ENCODE data around the gene ZNF775.

Gene ZNF775

DNA sequence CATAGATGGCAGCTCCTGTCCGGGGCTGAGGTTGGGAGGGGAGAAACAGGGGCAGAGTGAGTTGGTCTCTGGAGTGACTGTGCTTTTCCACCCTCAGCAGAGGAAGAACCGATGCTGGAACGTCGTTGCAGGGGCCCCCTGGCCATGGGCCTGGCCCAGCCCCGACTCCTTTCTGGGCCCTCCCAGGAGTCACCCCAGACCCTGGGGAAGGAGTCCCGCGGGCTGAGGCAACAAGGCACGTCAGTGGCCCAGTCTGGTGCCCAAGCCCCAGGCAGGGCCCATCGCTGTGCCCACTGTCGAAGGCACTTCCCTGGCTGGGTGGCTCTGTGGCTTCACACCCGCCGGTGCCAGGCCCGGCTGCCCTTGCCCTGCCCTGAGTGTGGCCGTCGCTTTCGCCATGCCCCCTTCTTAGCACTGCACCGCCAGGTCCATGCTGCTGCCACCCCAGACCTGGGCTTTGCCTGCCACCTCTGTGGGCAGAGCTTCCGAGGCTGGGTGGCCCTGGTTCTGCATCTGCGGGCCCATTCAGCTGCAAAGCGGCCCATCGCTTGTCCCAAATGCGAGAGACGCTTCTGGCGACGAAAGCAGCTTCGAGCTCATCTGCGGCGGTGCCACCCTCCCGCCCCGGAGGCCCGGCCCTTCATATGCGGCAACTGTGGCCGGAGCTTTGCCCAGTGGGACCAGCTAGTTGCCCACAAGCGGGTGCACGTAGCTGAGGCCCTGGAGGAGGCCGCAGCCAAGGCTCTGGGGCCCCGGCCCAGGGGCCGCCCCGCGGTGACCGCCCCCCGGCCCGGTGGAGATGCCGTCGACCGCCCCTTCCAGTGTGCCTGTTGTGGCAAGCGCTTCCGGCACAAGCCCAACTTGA, 7.8 kb upstream of the ZNF775 start:
- DNase-seq (ENCODE audit: low spot score), result no peak
- in situ Hi-C loops (cut with MboI; ENCODE audit: low pct_unique_long_range_greater_than_20kb, low sequenced_read_pairs, unreplicated experiment), result no loop called here
- TF ChIP-seq, protein P1, sequence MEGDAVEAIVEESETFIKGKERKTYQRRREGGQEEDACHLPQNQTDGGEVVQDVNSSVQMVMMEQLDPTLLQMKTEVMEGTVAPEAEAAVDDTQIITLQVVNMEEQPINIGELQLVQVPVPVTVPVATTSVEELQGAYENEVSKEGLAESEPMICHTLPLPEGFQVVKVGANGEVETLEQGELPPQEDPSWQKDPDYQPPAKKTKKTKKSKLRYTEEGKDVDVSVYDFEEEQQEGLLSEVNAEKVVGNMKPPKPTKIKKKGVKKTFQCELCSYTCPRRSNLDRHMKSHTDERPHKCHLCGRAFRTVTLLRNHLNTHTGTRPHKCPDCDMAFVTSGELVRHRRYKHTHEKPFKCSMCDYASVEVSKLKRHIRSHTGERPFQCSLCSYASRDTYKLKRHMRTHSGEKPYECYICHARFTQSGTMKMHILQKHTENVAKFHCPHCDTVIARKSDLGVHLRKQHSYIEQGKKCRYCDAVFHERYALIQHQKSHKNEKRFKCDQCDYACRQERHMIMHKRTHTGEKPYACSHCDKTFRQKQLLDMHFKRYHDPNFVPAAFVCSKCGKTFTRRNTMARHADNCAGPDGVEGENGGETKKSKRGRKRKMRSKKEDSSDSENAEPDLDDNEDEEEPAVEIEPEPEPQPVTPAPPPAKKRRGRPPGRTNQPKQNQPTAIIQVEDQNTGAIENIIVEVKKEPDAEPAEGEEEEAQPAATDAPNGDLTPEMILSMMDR (IDR thresholded peaks at IDR 0.05; ENCODE audit: extremely low read depth, insufficient read depth, missing control alignments), result no peak

GRCh38 chr7:150371996-150372270, 7.2 kb upstream of the ZNF775 start:
- in situ Hi-C loops (cut with MboI; ENCODE audit: low pct_unique_long_range_greater_than_20kb, low sequenced_read_pairs, unreplicated experiment), result no loop called here
- TF ChIP-seq, protein P1 (IDR thresholded peaks at IDR 0.05; ENCODE audit: extremely low read depth, insufficient read depth, missing control alignments), result no peak
- no peak for DNase-seq (ENCODE audit: low spot score)

DNA sequence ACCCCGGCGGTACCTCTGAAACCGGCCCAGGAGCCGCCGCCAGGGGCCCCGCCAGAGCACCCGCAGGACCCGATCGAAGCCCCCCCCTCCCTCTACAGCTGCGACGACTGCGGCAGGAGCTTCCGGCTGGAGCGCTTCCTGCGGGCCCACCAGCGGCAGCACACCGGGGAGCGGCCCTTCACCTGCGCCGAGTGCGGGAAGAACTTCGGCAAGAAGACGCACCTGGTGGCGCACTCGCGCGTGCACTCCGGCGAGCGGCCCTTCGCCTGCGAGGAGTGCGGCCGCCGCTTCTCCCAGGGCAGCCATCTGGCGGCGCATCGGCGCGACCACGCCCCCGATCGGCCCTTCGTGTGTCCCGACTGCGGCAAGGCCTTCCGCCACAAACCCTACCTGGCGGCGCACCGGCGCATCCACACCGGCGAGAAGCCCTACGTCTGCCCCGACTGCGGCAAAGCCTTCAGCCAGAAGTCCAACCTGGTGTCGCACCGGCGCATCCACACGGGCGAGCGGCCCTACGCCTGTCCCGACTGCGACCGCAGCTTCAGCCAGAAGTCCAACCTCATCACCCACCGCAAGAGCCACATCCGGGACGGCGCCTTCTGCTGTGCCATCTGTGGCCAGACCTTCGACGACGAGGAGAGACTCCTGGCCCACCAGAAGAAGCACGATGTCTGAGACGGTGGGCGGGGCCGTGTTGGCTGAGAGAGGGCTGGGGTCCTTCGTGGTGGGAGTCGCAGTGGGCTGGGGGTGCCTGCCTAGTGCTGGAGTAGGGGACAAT, 6.7 kb upstream of the ZNF775 start:
- no peak for DNase-seq (ENCODE audit: low spot score)
- in situ Hi-C loops (cut with MboI; ENCODE audit: low pct_unique_long_range_greater_than_20kb, low sequenced_read_pairs, unreplicated experiment), result no loop called here
- TF ChIP-seq, protein P1 (IDR thresholded peaks at IDR 0.05; ENCODE audit: extremely low read depth, insufficient read depth, missing control alignments), result no peak

- DNase-seq (ENCODE audit: low spot score), result no peak
- in situ Hi-C loops (cut with MboI; ENCODE audit: low pct_unique_long_range_greater_than_20kb, low sequenced_read_pairs, unreplicated experiment), result no loop called here
- TF ChIP-seq, protein P1 (IDR thresholded peaks at IDR 0.05; ENCODE audit: extremely low read depth, insufficient read depth, missing control alignments), result no peak
Measured at GRCh38 chr7:150373049-150373801, 5.9 kb upstream of the ZNF775 start.

DNA sequence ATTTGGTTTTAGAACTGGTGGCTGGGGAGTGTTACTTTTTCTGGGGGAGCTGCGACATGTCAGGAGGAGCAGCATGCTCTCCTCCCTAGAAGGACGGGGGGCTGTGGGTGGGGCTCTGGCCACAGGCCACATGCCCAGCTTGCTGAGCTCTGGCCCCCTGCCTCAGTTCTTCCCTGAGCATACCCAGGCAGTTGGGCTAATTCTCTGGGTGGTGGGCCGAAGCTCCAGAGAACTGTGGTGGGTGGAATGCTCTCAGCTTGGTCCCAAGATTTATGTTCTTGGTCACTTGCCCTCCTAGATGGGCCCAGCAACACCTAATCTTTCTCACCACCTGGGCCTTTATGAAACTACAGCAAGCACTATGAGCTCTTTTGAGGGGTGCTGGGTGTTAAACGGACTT, 5.1 kb upstream of the ZNF775 start:
- in situ Hi-C loops (cut with MboI; ENCODE audit: low pct_unique_long_range_greater_than_20kb, low sequenced_read_pairs, unreplicated experiment), result no loop called here
- no peak for DNase-seq (ENCODE audit: low spot score)
- TF ChIP-seq, protein P1 (IDR thresholded peaks at IDR 0.05; ENCODE audit: extremely low read depth, insufficient read depth, missing control alignments), result no peak

DNA sequence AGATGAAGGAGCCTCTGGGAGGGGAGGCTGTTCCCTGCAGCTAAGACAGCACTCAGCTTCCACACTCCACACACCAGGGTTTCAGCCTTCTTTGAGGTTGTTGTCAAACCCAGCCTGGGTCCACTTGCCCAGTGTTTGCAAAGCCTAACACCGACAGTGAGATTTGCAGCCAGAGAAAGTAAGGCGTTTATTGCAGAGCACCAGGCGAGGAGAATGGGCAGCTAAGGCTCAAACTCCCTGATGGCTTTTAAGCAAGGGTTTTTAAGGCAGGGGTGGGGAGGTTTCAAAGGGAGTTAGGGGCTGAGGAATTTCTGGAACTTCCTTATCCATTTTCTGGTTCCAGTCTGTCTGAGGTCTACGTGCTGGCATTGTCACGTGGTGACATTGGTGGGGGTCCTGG, 4.7 kb upstream of the ZNF775 start:
- in situ Hi-C loops (cut with MboI; ENCODE audit: low pct_unique_long_range_greater_than_20kb, low sequenced_read_pairs, unreplicated experiment), result no loop called here
- TF ChIP-seq, protein P1 (IDR thresholded peaks at IDR 0.05; ENCODE audit: extremely low read depth, insufficient read depth, missing control alignments), result no peak
- DNase-seq (ENCODE audit: low spot score), result no peak

All from GM13977 (cell line).